ENCODE data around the gene WDR75. TPM values are rescaled to one million over a fixed set of nuclear protein-coding genes. Genes with fewer than 3 reads are reported as not detected.

Gene WDR75
- total and polyA plus RNA-seq, 2 of the 13 experiments (the other 11 are each of a cell fraction or from before 2014, with no cell fraction given), result 63.0 to 74.1 TPM

DNA sequence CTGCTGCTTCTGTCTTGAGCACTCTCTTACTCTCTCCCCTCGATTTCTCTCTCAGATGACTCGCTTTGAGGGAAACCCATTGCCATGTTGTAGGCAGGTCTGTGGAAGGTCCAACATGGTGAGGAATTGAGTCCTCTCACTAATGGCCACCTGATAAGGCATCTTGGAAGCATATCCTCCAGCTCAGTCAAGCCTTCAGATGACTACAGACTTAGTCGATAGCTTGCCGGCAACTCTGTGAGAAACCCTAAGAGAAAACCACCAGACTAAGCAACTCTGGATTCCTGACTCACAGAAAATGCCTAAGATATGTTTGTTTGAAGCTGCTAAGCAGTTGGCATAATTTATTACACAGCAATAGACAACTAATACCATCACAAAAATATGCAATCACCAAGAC, 51.2 kb downstream of the WDR75 start:
- Histone ChIP-seq H3K4me1 (ENCODE audit: insufficient read depth, low read length) (no peaks in the 10 kb centered on the region), H3K4me3 (replicated peaks in 1 of 3; ENCODE audit: insufficient read depth in 1 of 3, low read depth in 2 of 3, low read length in 3 of 3) (no peak overlapping the region), H4K20me1 (ENCODE audit: insufficient read depth, low read length) (no peaks in the 10 kb centered on the region), H3K36me3 (replicated peaks in 1 of 2; ENCODE audit: control insufficient read depth in 1 of 2, insufficient read depth in 2 of 2, low read length in 2 of 2) (no peaks in the 10 kb centered on the region), H3K9ac (ENCODE audit: insufficient read depth, low read depth, low read length) (no peak overlapping the region), H2AFZ (ENCODE audit: low read length) (no peak overlapping the region), H3K27ac (ENCODE audit: extremely low read length, insufficient read depth, low read length) (no peak overlapping the region), H3K4me2 (ENCODE audit: low read depth, low read length) (no peak overlapping the region), H3K9me3 (ENCODE audit: low read length) (no peaks in the 10 kb centered on the region), H3K27me3 (ENCODE audit: control insufficient read depth in 1 of 2, insufficient read depth in 2 of 2, low read length in 2 of 2) (no peaks in the 10 kb centered on the region), H3K79me2 (ENCODE audit: insufficient read depth, low read length) (no peaks in the 10 kb centered on the region)
- BruUV-seq (replicated peaks), result no TSS peak
- no peak for FAIRE-seq
- no peak for DNase-seq (ENCODE audit: low spot score)
- ATAC-seq, result no peak
- intact Hi-C loops (cut with micrococcal nuclease; ENCODE audit: unreplicated experiment), result no loop called here
- ChIA-PET CTCF (ENCODE audit: low intra/inter-chr PET ratio, low total read pairs) (no interaction called here), POLR2A (no interaction called here)
- WGBS (ENCODE audit: low lambda C conversion rate), result 61% methylated on average over 4 of the region's 4 CpGs
- TF ChIP-seq, protein P1, sequence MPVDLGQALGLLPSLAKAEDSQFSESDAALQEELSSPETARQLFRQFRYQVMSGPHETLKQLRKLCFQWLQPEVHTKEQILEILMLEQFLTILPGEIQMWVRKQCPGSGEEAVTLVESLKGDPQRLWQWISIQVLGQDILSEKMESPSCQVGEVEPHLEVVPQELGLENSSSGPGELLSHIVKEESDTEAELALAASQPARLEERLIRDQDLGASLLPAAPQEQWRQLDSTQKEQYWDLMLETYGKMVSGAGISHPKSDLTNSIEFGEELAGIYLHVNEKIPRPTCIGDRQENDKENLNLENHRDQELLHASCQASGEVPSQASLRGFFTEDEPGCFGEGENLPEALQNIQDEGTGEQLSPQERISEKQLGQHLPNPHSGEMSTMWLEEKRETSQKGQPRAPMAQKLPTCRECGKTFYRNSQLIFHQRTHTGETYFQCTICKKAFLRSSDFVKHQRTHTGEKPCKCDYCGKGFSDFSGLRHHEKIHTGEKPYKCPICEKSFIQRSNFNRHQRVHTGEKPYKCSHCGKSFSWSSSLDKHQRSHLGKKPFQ (CRISPR knock-in tag; IDR thresholded peaks at IDR 0.05; ENCODE audit: insufficient replicate concordance), result no peak
- in situ Hi-C loops (cut with HindIII; ENCODE audit: extremely low pct_ligation_motif_present, low pct_unique_long_range_greater_than_20kb), result no loop called here

- no peaks in the 10 kb centered on the region for H3K79me2 ChIP-seq (ENCODE audit: insufficient read depth, low read length)
- TF ChIP-seq CTCF (CRISPR knock-in tag; IDR thresholded peaks at IDR 0.05) (peak; percentile 34), ZNF430 (CRISPR knock-in tag; IDR thresholded peaks at IDR 0.05) (no peak), STAG1 (CRISPR knock-in tag; IDR thresholded peaks at IDR 0.05) (peak; percentile 67), SMC3 (IDR thresholded peaks at IDR 0.05; ENCODE audit: low read length) (peak; percentile 8; the same call in 1 of the 2 replicates)
- FAIRE-seq (no peak), ATAC-seq (peak; percentile 74), DNase-seq (ENCODE audit: low spot score) (no peak)
- WGBS (ENCODE audit: low lambda C conversion rate), result 78% methylated on average over 5 of the region's 5 CpGs
- intact Hi-C loops (cut with micrococcal nuclease; ENCODE audit: unreplicated experiment) (no loop called here), in situ Hi-C loops (cut with HindIII; ENCODE audit: extremely low pct_ligation_motif_present, low pct_unique_long_range_greater_than_20kb) (no loop called here)
- ChIA-PET CTCF (ENCODE audit: low intra/inter-chr PET ratio, low total read pairs) (no interaction called here), POLR2A (no interaction called here)
- no peak overlapping the region for H2AFZ ChIP-seq (ENCODE audit: low read length)
- no peak overlapping the region for H3K4me2 ChIP-seq (ENCODE audit: low read depth, low read length)
- H4K20me1 ChIP-seq (ENCODE audit: insufficient read depth, low read length), result no peaks in the 10 kb centered on the region
- no peaks in the 10 kb centered on the region for H3K9me3 ChIP-seq (ENCODE audit: low read length)
- no peak overlapping the region for H3K9ac ChIP-seq (ENCODE audit: insufficient read depth, low read depth, low read length)
- no peaks in the 10 kb centered on the region for H3K36me3 ChIP-seq (replicated peaks in 1 of 2; ENCODE audit: control insufficient read depth in 1 of 2, insufficient read depth in 2 of 2, low read length in 2 of 2)
- H3K4me3 ChIP-seq (replicated peaks in 1 of 3; ENCODE audit: insufficient read depth in 1 of 3, low read depth in 2 of 3, low read length in 3 of 3), result no peak overlapping the region
- no peak overlapping the region for H3K27ac ChIP-seq (ENCODE audit: extremely low read length, insufficient read depth, low read length)
- no peaks in the 10 kb centered on the region for H3K4me1 ChIP-seq (ENCODE audit: insufficient read depth, low read length)
- no TSS peak for BruUV-seq (replicated peaks)
- no peaks in the 10 kb centered on the region for H3K27me3 ChIP-seq (ENCODE audit: control insufficient read depth in 1 of 2, insufficient read depth in 2 of 2, low read length in 2 of 2)
Measured at GRCh38 chr2:189498205-189498604, 56.9 kb downstream of the WDR75 start.
